ENCODE measurements around the gene FGGY. TPM values are rescaled to one million over a fixed set of nuclear protein-coding genes. Genes with fewer than 3 reads are reported as not detected.

Gene FGGY
- total and polyA plus RNA-seq, 4 donors = 16.0 to 67.0 (median 43.4) TPM

DNA sequence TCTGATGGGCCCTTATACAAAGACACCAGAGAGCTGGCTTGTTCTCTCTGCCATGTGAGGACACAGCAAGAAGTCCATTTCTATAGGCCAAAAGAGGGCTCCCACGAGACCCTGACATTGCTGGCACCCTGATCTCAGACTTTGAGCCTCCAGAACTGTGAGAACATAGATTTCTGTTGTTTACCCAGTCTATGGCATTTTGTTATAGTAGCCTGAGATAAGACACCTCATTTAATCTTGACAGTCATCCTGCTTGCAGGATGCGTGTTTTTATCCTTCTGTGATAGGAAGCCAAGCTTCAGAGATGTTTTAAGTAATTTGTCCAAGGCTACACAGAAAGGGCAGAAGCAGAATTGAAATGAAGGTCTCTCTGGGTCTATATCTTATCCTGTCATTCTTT lies 379.0 kb downstream of the FGGY start:
- H3K27ac ChIP-seq (ENCODE audit: low read depth in 1 of 2, low read length in 2 of 2) = no peak overlapping the region
- H3K36me3 ChIP-seq (ENCODE audit: control insufficient read depth in 4 of 4, insufficient read depth in 3 of 4, low read depth in 1 of 4, low read length in 3 of 4) = peaks cover 2 to 9% (median 5%) of the 10 kb centered on the region in 4 donors
- 78% methylated on average over 2 of the region's 2 CpGs for WGBS
- H3K9me3 ChIP-seq (ENCODE audit: control insufficient read depth in 4 of 4, low read length in 3 of 4) = no peaks in the 10 kb centered on the region
- no peak overlapping the region for H3K4me3 ChIP-seq (ENCODE audit: low read depth in 1 of 3, low read length in 3 of 3)
- DNase-seq (ENCODE audit: low spot score) = no peak
- no peak overlapping the region for H3K9ac ChIP-seq (ENCODE audit: low read depth in 1 of 2, low read length in 2 of 2)
- H3K27me3 ChIP-seq (ENCODE audit: control insufficient read depth in 4 of 4, insufficient read depth in 4 of 4, low read length in 3 of 4) = no peaks in the 10 kb centered on the region
- TF ChIP-seq TAF1 (conservative IDR thresholded peaks at IDR 0.05) (no peak), FOXA1 (IDR thresholded peaks at IDR 0.05) (no peak), RAD21 (IDR thresholded peaks at IDR 0.05) (no peak), HNF4G (IDR thresholded peaks at IDR 0.05) (no peak), HNF4A (conservative IDR thresholded peaks at IDR 0.05) (no peak), JUND (IDR thresholded peaks at IDR 0.05) (no peak), GABPA (IDR thresholded peaks at IDR 0.05 in 1 of 2, conservative IDR thresholded peaks at IDR 0.05 in 1 of 2) (no peak), YY1 (IDR thresholded peaks at IDR 0.05) (no peak), NR2F2 (IDR thresholded peaks at IDR 0.05) (no peak)
- TF ChIP-seq, protein P1, sequence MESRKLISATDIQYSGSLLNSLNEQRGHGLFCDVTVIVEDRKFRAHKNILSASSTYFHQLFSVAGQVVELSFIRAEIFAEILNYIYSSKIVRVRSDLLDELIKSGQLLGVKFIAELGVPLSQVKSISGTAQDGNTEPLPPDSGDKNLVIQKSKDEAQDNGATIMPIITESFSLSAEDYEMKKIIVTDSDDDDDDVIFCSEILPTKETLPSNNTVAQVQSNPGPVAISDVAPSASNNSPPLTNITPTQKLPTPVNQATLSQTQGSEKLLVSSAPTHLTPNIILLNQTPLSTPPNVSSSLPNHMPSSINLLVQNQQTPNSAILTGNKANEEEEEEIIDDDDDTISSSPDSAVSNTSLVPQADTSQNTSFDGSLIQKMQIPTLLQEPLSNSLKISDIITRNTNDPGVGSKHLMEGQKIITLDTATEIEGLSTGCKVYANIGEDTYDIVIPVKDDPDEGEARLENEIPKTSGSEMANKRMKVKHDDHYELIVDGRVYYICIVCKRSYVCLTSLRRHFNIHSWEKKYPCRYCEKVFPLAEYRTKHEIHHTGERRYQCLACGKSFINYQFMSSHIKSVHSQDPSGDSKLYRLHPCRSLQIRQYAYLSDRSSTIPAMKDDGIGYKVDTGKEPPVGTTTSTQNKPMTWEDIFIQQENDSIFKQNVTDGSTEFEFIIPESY (IDR thresholded peaks at IDR 0.05) = no peak
- TF ChIP-seq, protein P2, sequence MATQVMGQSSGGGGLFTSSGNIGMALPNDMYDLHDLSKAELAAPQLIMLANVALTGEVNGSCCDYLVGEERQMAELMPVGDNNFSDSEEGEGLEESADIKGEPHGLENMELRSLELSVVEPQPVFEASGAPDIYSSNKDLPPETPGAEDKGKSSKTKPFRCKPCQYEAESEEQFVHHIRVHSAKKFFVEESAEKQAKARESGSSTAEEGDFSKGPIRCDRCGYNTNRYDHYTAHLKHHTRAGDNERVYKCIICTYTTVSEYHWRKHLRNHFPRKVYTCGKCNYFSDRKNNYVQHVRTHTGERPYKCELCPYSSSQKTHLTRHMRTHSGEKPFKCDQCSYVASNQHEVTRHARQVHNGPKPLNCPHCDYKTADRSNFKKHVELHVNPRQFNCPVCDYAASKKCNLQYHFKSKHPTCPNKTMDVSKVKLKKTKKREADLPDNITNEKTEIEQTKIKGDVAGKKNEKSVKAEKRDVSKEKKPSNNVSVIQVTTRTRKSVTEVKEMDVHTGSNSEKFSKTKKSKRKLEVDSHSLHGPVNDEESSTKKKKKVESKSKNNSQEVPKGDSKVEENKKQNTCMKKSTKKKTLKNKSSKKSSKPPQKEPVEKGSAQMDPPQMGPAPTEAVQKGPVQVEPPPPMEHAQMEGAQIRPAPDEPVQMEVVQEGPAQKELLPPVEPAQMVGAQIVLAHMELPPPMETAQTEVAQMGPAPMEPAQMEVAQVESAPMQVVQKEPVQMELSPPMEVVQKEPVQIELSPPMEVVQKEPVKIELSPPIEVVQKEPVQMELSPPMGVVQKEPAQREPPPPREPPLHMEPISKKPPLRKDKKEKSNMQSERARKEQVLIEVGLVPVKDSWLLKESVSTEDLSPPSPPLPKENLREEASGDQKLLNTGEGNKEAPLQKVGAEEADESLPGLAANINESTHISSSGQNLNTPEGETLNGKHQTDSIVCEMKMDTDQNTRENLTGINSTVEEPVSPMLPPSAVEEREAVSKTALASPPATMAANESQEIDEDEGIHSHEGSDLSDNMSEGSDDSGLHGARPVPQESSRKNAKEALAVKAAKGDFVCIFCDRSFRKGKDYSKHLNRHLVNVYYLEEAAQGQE (IDR thresholded peaks at IDR 0.05) = no peak
- TF ChIP-seq, protein P3, sequence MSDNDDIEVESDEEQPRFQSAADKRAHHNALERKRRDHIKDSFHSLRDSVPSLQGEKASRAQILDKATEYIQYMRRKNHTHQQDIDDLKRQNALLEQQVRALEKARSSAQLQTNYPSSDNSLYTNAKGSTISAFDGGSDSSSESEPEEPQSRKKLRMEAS (IDR thresholded peaks at IDR 0.05) = no peak
- TF ChIP-seq, protein P4, sequence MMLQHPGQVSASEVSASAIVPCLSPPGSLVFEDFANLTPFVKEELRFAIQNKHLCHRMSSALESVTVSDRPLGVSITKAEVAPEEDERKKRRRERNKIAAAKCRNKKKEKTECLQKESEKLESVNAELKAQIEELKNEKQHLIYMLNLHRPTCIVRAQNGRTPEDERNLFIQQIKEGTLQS (IDR thresholded peaks at IDR 0.05) = no peak
- peaks cover 9 to 24% (median 17%) of the 10 kb centered on the region in 4 donors for H3K4me1 ChIP-seq (ENCODE audit: control insufficient read depth in 4 of 4, insufficient read depth in 4 of 4, low read length in 3 of 4)

DNA sequence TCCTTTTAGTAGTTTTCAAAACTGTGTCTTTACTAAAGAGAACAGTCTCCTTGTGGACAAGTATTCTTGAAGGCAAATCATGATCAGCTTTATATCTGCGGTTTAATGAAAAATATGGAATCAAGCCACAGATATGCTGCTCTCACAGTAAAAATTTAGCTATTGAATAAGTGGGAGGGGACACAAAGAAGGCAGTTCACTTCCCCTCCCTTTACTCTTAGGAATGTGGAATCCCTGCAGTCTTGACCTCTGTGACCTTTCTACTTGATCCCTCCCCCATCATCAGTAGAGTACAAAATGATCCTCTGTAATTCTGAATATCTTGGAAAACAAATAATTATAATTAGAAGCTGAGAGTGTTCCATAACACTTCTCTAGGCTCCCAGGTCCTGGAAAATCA lies 381.1 kb downstream of the FGGY start:
- H3K36me3 ChIP-seq (ENCODE audit: control insufficient read depth in 4 of 4, insufficient read depth in 3 of 4, low read depth in 1 of 4, low read length in 3 of 4) = peaks cover 2 to 12% (median 5%) of the 10 kb centered on the region in 4 donors
- no peak overlapping the region for H3K4me3 ChIP-seq (ENCODE audit: low read depth in 1 of 3, low read length in 3 of 3)
- WGBS = 97% methylated on average over 1 of the region's 1 CpG
- no peak overlapping the region for H3K9ac ChIP-seq (ENCODE audit: low read depth in 1 of 2, low read length in 2 of 2)
- no peak overlapping the region for H3K27ac ChIP-seq (ENCODE audit: low read depth in 1 of 2, low read length in 2 of 2)
- no peaks in the 10 kb centered on the region for H3K27me3 ChIP-seq (ENCODE audit: control insufficient read depth in 4 of 4, insufficient read depth in 4 of 4, low read length in 3 of 4)
- no peaks in the 10 kb centered on the region for H3K9me3 ChIP-seq (ENCODE audit: control insufficient read depth in 4 of 4, low read length in 3 of 4)
- H3K4me1 ChIP-seq (ENCODE audit: control insufficient read depth in 4 of 4, insufficient read depth in 4 of 4, low read length in 3 of 4) = peaks cover 9 to 24% (median 17%) of the 10 kb centered on the region in 4 donors
- TF ChIP-seq FOXA1 (IDR thresholded peaks at IDR 0.05) (no peak), HNF4A (conservative IDR thresholded peaks at IDR 0.05) (no peak), NR2F2 (IDR thresholded peaks at IDR 0.05) (peak; percentile 89)
- TF ChIP-seq, protein P5, sequence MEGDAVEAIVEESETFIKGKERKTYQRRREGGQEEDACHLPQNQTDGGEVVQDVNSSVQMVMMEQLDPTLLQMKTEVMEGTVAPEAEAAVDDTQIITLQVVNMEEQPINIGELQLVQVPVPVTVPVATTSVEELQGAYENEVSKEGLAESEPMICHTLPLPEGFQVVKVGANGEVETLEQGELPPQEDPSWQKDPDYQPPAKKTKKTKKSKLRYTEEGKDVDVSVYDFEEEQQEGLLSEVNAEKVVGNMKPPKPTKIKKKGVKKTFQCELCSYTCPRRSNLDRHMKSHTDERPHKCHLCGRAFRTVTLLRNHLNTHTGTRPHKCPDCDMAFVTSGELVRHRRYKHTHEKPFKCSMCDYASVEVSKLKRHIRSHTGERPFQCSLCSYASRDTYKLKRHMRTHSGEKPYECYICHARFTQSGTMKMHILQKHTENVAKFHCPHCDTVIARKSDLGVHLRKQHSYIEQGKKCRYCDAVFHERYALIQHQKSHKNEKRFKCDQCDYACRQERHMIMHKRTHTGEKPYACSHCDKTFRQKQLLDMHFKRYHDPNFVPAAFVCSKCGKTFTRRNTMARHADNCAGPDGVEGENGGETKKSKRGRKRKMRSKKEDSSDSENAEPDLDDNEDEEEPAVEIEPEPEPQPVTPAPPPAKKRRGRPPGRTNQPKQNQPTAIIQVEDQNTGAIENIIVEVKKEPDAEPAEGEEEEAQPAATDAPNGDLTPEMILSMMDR (IDR thresholded peaks at IDR 0.05; ENCODE audit: low read depth, low read length, missing input control) = no peak
- TF ChIP-seq, protein P3 (IDR thresholded peaks at IDR 0.05) = no peak
- DNase-seq (ENCODE audit: low spot score) = no peak

Measured in liver (tissue), 9 donors.